Measurements from ENCODE around the gene OR4K5.
"Not testable (repeated sequence)": the region's sequence is repeated elsewhere in the genome, so short reads cannot be mapped to it uniquely, and the experiment has no call there.

Gene OR4K5

GRCh38 chr14:19930617-19931016, 10.2 kb downstream of the OR4K5 start, which contains the start of gene OR4K1:
Gene OR4K1 (plus strand): TSS chr14:19930917. CDS start chr14:19935667, 4,750 bp downstream.
- H3K9ac ChIP-seq (ENCODE audit: low read length): no peak within 1 kb of the TSS
- H3K36me3 ChIP-seq (ENCODE audit: control insufficient read depth, insufficient read depth, low read length): no peaks in the 10 kb centered on the region
- H3K4me1 ChIP-seq (ENCODE audit: control insufficient read depth, insufficient read depth, low read length): no peaks in the 10 kb centered on the region
- H3K9me3 ChIP-seq (ENCODE audit: control insufficient read depth, low read length): no peaks in the 10 kb centered on the region
- no peaks in the 10 kb centered on the region for H3K27me3 ChIP-seq (ENCODE audit: control insufficient read depth, insufficient read depth, low read length)
- no peak within 1 kb of the TSS for H3K4me3 ChIP-seq (ENCODE audit: low read length)

DNA sequence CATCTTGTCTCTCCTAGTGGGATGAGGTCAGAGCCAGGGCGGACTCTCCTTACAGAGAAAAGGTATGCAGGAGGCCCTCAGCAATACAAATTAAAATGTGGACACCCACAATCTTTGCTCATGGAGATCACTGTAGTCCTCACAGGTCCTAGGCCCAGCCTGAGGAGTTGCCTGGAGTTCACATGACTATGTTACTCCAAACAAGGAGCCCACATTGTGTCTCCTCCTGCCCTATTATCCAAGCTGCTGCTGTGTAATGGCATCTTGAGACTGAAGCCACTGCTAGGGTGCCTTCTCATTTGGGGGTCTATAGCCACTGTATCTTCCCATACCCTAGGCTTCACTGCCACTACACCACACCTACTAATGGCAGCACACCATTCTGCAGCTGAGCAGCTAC, 21.3 kb downstream of the OR4K5 start:
- Histone ChIP-seq H3K4me1 (ENCODE audit: control insufficient read depth, insufficient read depth, low read length) (no peaks in the 10 kb centered on the region), H3K27me3 (ENCODE audit: control insufficient read depth, insufficient read depth, low read length) (no peaks in the 10 kb centered on the region), H3K9ac (ENCODE audit: low read length) (no peak overlapping the region), H3K4me3 (ENCODE audit: low read length) (no peak overlapping the region), H3K36me3 (ENCODE audit: control insufficient read depth, insufficient read depth, low read length) (no peaks in the 10 kb centered on the region), H3K9me3 (ENCODE audit: control insufficient read depth, low read length) (no peaks in the 10 kb centered on the region)

DNA sequence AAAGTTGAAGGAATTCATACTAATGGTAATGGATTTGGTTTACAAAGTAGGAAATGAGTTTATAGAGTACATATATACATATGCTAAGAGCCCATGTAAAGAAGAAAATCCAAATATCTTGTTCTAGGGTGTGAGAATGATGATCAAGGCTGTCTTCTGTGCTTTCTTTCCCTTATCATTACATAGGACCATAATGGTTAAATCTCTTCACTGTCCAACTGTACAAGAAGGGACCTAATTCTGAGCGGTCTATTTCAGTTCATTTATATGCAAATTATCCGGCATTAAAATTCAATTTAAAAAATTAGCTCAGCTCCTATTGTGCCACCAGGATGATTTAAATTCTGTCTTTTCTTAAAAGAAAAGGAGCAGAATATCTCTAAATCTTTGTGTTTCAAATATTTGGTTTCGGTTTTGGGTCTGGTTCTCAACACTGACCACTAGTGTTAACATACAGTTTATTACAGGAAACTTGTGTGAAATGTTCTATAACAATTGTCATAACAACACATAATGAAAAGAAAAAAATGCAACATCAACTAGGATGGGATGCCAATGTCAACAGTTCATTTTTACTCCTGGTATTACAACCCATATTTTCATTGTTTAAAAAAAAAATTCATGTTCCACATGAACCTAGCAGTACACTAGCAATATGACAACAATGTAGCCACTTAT, 27.1 kb downstream of the OR4K5 start:
- Histone ChIP-seq H3K36me3 (ENCODE audit: control insufficient read depth, insufficient read depth, low read length) (no peaks in the 10 kb centered on the region), H3K27me3 (ENCODE audit: control insufficient read depth, insufficient read depth, low read length) (no peaks in the 10 kb centered on the region), H3K9me3 (ENCODE audit: control insufficient read depth, low read length) (no peaks in the 10 kb centered on the region), H3K9ac (ENCODE audit: low read length) (no peak overlapping the region), H3K4me1 (ENCODE audit: control insufficient read depth, insufficient read depth, low read length) (no peaks in the 10 kb centered on the region), H3K4me3 (ENCODE audit: low read length) (no peak overlapping the region)

GRCh38 chr14:19949218-19949617, 28.8 kb downstream of the OR4K5 start:
- no peaks in the 10 kb centered on the region for H3K27me3 ChIP-seq (ENCODE audit: control insufficient read depth, insufficient read depth, low read length)

GRCh38 chr14:19969735-19970134, 49.3 kb downstream of the OR4K5 start:
- not testable (repeated sequence) for H3K9ac ChIP-seq (ENCODE audit: low read length); H3K27me3 ChIP-seq (ENCODE audit: control insufficient read depth, insufficient read depth, low read length); H3K9me3 ChIP-seq (ENCODE audit: control insufficient read depth, low read length); H3K4me3 ChIP-seq (ENCODE audit: low read length); H3K36me3 ChIP-seq (ENCODE audit: control insufficient read depth, insufficient read depth, low read length); H3K4me1 ChIP-seq (ENCODE audit: control insufficient read depth, insufficient read depth, low read length)

More at GRCh38 chr14:19949218-19949617, 28.8 kb downstream of the OR4K5 start:
- H3K9ac ChIP-seq (ENCODE audit: low read length): no peak overlapping the region
- no peaks in the 10 kb centered on the region for H3K4me1 ChIP-seq (ENCODE audit: control insufficient read depth, insufficient read depth, low read length)
- H3K36me3 ChIP-seq (ENCODE audit: control insufficient read depth, insufficient read depth, low read length): no peaks in the 10 kb centered on the region
- H3K4me3 ChIP-seq (ENCODE audit: low read length): no peak overlapping the region
- no peaks in the 10 kb centered on the region for H3K9me3 ChIP-seq (ENCODE audit: control insufficient read depth, low read length)

Measured in mucosa of stomach (tissue), 1 donor.